Erythroblast (primary cell): ENCODE measurements around the gene OIT3.

Experiments used
- GATA1 ChIP-seq: IDR thresholded peaks from 2 replicates; pipeline ENCODE4 v1.6.1; 2011; ENCODE audit warnings: low read depth, mild to moderate bottlenecking, control low read depth, low read length, moderate library complexity
- POLR2A ChIP-seq: IDR thresholded peaks from 2 replicates; pipeline ENCODE4 v1.6.1; 2011; ENCODE audit warnings: mild to moderate bottlenecking, low read length

GRCh38 chr10:72855129-72855528 is 38.4 kb upstream of the OIT3 start:
- TF ChIP-seq POLR2A (no peak), GATA1 (no peak)
